Gastrocnemius medialis (tissue), 4 donors: ENCODE data around the gene ZBTB47.

Source experiments
- POLR2A ChIP-seq, 2 donors: fragments of 450-650 bp; IDR thresholded peaks; one replicate each; pipeline ENCODE4 v1.6.1; 2017; ENCODE audit warnings: antibody characterized with exemption in 2 of 2, mild to moderate bottlenecking in 2 of 2, moderate library complexity in 2 of 2
- TF ChIP-seq, protein P1 (sequence below), 5 experiments: fragments of 450-650 bp in 3 of 5; fragments of 200-600 bp in 2 of 5; sonication (generic) in 2 of 5; IDR thresholded peaks in 4 of 5; conservative IDR thresholded peaks in 1 of 5; 1 replicate in 4 of 5; 2 replicates in 1 of 5; pipeline ENCODE4 v1.5.1; 2016 to 2019; ENCODE audit warnings: antibody characterized with exemption in 5 of 5, mild to moderate bottlenecking in 3 of 5, moderate library complexity in 3 of 5

DNA sequence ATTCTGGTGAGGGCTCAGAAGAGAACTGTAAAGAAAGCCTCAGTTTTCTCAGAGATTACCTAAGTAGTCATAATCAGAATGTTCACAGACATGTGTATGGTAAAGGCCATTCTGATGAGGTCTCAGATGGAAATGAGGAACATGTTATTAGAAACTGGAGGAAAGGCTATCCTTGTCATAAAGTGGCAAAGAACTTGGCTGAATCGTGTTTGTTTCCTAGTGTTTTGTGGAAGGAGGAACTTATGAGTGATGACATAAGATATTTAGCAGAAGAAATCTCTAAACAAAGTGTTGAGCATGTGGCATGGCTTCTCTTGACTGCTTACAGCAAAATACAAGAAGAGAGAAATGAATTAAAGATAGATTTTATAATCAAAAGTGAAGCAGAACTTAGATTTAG lies 19.0 kb downstream of the ZBTB47 start:
- no peak for TF ChIP-seq POLR2A (IDR thresholded peaks at IDR 0.05)
- TF ChIP-seq, protein P1, sequence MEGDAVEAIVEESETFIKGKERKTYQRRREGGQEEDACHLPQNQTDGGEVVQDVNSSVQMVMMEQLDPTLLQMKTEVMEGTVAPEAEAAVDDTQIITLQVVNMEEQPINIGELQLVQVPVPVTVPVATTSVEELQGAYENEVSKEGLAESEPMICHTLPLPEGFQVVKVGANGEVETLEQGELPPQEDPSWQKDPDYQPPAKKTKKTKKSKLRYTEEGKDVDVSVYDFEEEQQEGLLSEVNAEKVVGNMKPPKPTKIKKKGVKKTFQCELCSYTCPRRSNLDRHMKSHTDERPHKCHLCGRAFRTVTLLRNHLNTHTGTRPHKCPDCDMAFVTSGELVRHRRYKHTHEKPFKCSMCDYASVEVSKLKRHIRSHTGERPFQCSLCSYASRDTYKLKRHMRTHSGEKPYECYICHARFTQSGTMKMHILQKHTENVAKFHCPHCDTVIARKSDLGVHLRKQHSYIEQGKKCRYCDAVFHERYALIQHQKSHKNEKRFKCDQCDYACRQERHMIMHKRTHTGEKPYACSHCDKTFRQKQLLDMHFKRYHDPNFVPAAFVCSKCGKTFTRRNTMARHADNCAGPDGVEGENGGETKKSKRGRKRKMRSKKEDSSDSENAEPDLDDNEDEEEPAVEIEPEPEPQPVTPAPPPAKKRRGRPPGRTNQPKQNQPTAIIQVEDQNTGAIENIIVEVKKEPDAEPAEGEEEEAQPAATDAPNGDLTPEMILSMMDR (IDR thresholded peaks at IDR 0.05 in 4 of 5, conservative IDR thresholded peaks at IDR 0.05 in 1 of 5): no peak
